HG03196 (cell line): ENCODE results near the gene KAZN.

Experiments used
- ATAC-seq: cut with Tn5 transposase; IDR thresholded peaks from one replicate; pipeline ENCODE4 v1.9.1; 2021; ENCODE audit not compliant: unreplicated experiment

KAZN gene

GRCh38 chr1:15098176-15099125, 500.0 kb downstream of the KAZN start:
- ATAC-seq = no peak

- ATAC-seq = no peak
Measured at GRCh38 chr1:15099441-15100120, 501.1 kb downstream of the KAZN start.

- ATAC-seq = no peak
Measured at GRCh38 chr1:15100121-15100879, 501.8 kb downstream of the KAZN start.

GRCh38 chr1:15100880-15101760, 502.6 kb downstream of the KAZN start:
- ATAC-seq = no peak

- no peak for ATAC-seq
Measured at GRCh38 chr1:15101801-15102200, 503.3 kb downstream of the KAZN start.

- ATAC-seq = no peak
Measured at GRCh38 chr1:15102646-15103045, 504.2 kb downstream of the KAZN start.

- no peak for ATAC-seq
Measured at GRCh38 chr1:15103211-15103610, 504.7 kb downstream of the KAZN start.

GRCh38 chr1:15103906-15104305, 505.4 kb downstream of the KAZN start:
- ATAC-seq = no peak

GRCh38 chr1:15104768-15105167, 506.3 kb downstream of the KAZN start:
- ATAC-seq = no peak

GRCh38 chr1:15106608-15107007, 508.1 kb downstream of the KAZN start:
- ATAC-seq = no peak

- no peak for ATAC-seq
Measured at GRCh38 chr1:15107058-15107687, 508.7 kb downstream of the KAZN start.

- no peak for ATAC-seq
Measured at GRCh38 chr1:15107911-15108310, 509.4 kb downstream of the KAZN start.

- ATAC-seq = no peak
Measured at GRCh38 chr1:15110128-15110866, 511.8 kb downstream of the KAZN start.

- no peak for ATAC-seq
Measured at GRCh38 chr1:15110867-15111230, 512.4 kb downstream of the KAZN start.

GRCh38 chr1:15113146-15113545, 514.7 kb downstream of the KAZN start:
- no peak for ATAC-seq

GRCh38 chr1:15114884-15115283, 516.4 kb downstream of the KAZN start:
- ATAC-seq = no peak

GRCh38 chr1:15115542-15116330, 517.3 kb downstream of the KAZN start:
- ATAC-seq = no peak

- no peak for ATAC-seq
Measured at GRCh38 chr1:15116966-15117365, 518.5 kb downstream of the KAZN start.
